ENCODE measurements around the gene PRPF19.

Gene PRPF19

DNA sequence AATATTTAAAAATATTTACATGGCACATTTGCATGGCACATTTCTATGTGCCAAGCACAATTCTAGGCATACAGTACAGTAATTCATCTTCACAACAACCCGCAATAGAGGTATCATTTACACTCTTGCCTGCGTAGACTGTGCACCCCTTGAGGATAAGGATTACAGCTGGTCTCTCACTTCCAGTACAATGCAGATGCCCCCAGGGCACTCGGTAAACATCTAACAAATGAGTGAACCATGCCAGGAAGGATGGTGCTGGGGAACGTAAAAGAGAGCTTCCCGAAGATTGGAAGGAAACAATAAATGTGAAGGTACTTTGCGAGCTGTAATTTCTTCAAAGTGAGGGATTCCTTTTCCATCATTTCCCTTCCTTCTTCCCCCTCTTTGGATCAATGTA lies 1.3 kb downstream of the PRPF19 start:
- in situ Hi-C loops (cut with HindIII; ENCODE audit: low pct_unique_long_range_greater_than_20kb, low sequenced_read_pairs), result no loop called here
- peak in 1 of 2 experiments; percentile 44 for DNase-seq (ENCODE audit: low read depth in 1 of 2, low spot score in 1 of 2)
- TF ChIP-seq JUND (IDR thresholded peaks at IDR 0.05; ENCODE audit: low read depth), result no peak

DNA sequence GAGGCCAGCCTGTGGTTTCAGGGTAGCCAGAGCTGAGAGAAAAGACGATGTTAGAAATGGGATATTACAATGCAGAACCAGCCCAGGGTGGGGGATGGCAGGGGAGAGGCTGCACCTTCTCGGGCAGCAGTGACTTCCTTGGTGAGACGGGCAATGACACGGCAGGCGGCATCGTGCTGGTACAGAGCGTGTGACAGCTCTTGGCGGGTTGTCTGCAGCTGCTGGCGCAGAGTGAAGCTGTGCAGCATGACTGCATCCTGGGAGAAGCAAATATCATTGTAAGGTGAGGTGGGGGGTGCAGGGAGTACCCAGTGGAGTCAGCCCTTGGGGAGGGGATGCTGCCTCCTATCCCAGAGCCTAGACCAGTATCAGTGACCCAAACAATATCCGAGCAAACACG lies 3.8 kb downstream of the PRPF19 start:
- in situ Hi-C loops (cut with HindIII; ENCODE audit: low pct_unique_long_range_greater_than_20kb, low sequenced_read_pairs), result no loop called here
- TF ChIP-seq JUND (IDR thresholded peaks at IDR 0.05; ENCODE audit: low read depth), result no peak
- no peak for DNase-seq (ENCODE audit: low read depth in 1 of 2, low spot score in 1 of 2)

DNA sequence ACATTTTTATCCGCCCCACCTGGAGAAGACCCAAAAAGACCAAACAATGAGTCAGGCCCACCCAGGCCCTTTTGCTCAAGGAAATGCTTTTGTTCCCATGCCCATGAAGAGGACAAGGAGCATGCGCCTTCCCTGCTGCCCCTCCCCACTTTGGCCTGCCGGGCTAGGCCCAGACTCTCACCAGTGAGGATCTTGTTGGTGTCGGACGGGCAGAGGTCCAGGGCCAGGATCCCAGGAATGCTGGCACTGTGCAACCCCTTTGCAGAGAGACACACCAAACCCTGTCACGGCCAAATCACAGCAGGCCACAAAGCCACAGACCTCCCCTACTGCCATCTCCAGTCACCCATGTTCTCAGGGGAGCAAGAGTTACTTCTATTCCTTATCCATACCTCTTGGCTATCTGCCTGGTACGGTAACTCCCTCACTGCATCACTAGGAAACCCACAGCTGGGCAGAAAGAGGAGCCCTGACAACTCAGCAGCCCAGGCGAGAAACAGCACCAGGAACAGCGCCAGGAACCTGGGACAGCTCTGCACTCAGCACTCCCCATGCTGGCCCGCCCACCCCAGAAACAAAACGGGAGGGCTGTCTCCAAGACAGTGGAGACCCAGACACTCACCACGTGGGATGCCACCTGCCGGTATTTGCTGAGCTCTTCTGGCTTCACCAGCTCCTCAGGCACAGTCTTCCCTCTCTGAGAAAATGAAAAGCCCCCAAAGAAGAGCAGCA lies 5.5 kb downstream of the PRPF19 start:
- in situ Hi-C loops (cut with HindIII; ENCODE audit: low pct_unique_long_range_greater_than_20kb, low sequenced_read_pairs), result no loop called here
- TF ChIP-seq JUND (IDR thresholded peaks at IDR 0.05; ENCODE audit: low read depth), result no peak
- DNase-seq (ENCODE audit: low read depth in 1 of 2, low spot score in 1 of 2), result no peak

DNA sequence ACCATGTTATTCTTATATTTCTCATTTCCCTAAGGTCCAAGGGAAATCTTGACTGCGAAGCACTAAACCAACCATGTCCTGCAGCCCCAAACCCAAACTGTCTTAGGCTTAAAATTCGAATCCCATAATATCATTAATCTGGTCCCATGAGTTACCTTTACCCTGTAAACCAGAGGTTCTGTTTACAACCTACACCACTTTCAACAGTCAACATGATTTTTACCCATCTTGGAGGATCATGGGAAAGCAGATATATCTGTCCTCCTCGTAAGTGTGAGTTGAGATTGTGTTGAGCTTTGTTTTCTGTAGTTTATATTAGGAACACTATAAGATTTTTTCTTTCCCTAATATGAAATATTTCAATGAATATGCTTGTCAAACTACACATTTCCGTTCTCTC lies 6.4 kb downstream of the PRPF19 start:
- no peak for DNase-seq (ENCODE audit: low read depth in 1 of 2, low spot score in 1 of 2)
- in situ Hi-C loops (cut with HindIII; ENCODE audit: low pct_unique_long_range_greater_than_20kb, low sequenced_read_pairs), result no loop called here
- no peak for TF ChIP-seq JUND (IDR thresholded peaks at IDR 0.05; ENCODE audit: low read depth)

DNA sequence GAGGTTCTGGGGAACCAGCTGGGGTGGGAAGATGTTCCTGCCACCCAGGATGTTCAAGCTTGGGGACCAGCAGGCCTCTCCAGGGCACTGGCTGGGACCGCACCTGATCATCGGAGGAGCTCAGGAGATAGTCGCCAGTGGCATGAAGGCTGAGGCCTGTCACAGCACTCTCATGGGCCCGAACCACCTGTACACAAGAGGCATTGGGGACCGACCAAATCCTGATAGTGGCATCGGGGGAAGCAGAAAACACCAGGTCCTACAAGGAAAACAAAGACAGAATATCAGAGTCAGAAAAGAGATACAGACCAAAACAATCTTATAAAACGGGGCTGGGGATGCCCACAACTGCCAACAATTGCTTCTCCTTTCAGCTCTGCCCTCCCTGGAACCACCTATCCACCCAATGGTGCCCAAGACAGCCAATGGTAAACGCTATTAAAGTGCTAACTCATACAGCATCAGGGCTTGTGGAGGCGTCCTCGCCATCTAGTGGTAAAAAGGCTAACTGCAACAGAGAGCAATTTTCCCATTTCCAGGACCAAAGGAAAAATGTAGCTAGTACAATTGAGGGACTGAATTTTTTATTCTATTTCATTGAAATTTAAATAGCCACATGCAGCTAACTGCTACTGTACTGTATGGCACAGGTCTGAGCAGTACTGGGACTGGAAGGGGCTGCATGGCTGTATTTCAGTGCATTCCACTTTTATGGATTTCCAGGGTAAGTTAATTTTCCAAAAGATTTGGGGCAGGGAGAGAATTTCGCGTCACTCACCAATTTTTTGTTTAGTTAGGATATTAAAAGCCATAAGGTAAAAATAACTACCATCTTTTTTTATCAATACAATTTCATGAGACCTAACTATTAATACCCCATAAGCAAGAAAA lies 7.1 kb downstream of the PRPF19 start:
- TF ChIP-seq JUND (IDR thresholded peaks at IDR 0.05; ENCODE audit: low read depth), result no peak
- in situ Hi-C loops (cut with HindIII; ENCODE audit: low pct_unique_long_range_greater_than_20kb, low sequenced_read_pairs), result no loop called here
- peak; percentile 66 to 84 for DNase-seq (ENCODE audit: low read depth in 1 of 2, low spot score in 1 of 2)

DNA sequence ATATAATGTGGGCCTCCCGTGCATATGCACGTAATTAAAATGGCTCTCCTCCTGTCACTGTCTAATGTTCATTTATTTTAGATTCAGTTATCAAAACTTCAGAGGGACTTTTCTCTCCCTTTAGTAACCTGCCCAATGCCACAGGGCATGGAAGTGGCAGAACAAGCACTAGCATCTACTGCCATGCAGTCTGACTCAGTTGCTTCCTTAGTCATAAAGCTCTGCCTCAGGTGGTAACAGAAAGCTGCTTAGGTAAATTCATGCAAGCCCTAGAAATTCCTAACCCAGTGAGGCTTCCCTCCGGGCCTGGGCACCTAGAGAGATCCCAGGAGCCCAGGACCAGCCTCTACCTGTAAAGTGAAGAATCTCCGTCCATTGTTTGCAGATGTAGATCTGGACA lies 8.9 kb downstream of the PRPF19 start:
- in situ Hi-C loops (cut with HindIII; ENCODE audit: low pct_unique_long_range_greater_than_20kb, low sequenced_read_pairs), result no loop called here
- no peak for DNase-seq (ENCODE audit: low read depth in 1 of 2, low spot score in 1 of 2)
- TF ChIP-seq JUND (IDR thresholded peaks at IDR 0.05; ENCODE audit: low read depth), result no peak

DNA sequence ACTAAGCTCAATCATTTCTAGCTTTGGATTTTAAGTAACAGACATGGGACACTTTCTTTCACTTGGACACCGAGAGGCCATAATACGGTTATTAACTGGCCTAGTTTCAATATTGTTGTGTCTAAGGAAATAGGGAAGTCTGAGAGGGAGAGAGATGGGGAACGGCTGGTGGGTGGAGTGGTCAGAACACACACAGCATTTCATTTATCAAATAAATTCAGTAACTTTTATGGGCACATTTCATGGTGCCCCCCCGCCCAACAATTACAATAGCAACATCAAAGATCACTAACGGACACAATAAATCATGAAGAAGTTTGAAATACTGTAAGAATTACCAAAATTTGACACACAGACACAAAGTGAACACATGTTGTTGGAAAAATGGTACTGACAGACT lies 10.7 kb downstream of the PRPF19 start:
- in situ Hi-C loops (cut with HindIII; ENCODE audit: low pct_unique_long_range_greater_than_20kb, low sequenced_read_pairs), result no loop called here
- no peak for DNase-seq (ENCODE audit: low read depth in 1 of 2, low spot score in 1 of 2)
- TF ChIP-seq JUND (IDR thresholded peaks at IDR 0.05; ENCODE audit: low read depth), result no peak

DNA sequence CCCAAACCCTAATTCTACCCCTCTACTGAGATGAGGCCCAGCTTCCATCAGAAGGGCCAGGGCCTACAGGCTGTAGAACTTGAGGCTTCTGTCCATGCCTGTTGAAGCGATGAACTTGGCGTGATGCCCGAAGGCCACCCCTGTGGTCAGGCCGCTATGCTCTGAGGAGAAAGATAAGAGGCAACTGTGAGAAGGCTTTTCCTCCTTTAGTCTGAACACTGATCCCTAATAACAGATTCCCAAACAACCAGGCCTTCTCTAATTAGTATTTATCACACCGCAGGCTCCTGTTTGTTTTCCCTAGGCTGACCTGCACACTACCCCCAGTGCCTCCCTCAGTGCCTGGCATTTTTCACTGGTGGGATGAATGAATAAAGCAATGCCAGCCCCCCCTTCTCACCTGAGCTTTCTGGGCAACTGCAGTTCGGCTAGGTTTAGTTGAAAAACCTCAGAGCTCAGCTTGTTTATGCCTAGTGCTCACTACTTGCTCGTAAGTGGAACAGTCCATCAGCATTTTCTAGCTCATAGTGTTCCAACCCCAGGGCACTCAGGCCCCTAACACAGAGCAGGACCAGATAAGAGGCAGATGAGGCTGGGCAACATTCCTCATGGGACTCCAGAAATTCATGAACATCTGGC lies 15.2 kb downstream of the PRPF19 start:
- TF ChIP-seq JUND (IDR thresholded peaks at IDR 0.05; ENCODE audit: low read depth), result no peak
- DNase-seq (ENCODE audit: low read depth in 1 of 2, low spot score in 1 of 2), result no peak
- in situ Hi-C loops (cut with HindIII; ENCODE audit: low pct_unique_long_range_greater_than_20kb, low sequenced_read_pairs), result no loop called here

DNA sequence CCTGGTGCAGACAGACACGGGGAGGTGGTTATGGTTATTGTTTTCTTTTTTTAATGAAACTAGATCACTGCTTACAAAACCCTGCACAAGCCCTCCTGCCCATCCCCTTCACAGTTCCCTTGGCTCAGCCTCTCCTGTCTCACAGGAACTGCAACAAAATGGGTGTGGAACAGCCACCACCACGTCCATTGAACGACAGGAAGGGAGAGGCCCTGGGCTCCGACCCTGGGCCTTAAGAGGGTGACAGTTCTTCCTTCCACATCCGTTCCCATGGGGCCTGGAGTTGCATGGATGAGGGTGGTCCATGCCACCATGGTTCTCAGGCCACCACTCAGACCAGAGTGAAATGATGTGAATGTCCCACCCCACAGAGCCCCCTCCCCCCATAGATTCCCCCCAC lies 15.7 kb downstream of the PRPF19 start:
- DNase-seq (ENCODE audit: low read depth in 1 of 2, low spot score in 1 of 2), result no peak
- in situ Hi-C loops (cut with HindIII; ENCODE audit: low pct_unique_long_range_greater_than_20kb, low sequenced_read_pairs), result no loop called here
- no peak for TF ChIP-seq JUND (IDR thresholded peaks at IDR 0.05; ENCODE audit: low read depth)

DNA sequence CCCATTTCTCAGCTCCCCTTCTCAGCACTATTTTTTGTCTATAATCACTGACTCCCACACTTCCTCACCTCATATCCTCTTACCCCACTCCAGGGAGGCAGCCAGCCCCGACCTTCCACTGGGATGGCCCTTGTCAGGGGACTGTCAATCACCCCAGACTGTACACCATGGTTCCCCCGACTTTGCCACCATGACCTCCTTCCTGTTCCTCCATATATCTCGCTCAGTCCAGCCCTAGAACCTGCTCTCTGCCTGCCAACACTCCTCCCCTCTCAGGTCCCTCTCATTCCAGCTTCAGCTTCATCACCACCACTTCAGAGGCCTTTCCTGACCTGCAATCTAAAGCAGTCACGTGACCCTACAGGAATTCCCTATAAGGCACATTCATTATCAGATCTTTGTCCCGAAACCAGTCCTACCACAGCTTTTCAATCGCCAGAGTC lies 16.5 kb downstream of the PRPF19 start:
- TF ChIP-seq JUND (IDR thresholded peaks at IDR 0.05; ENCODE audit: low read depth), result no peak
- in situ Hi-C loops (cut with HindIII; ENCODE audit: low pct_unique_long_range_greater_than_20kb, low sequenced_read_pairs), result no loop called here
- DNase-seq (ENCODE audit: low read depth in 1 of 2, low spot score in 1 of 2), result peak in 1 of 2 experiments; percentile 63

DNA sequence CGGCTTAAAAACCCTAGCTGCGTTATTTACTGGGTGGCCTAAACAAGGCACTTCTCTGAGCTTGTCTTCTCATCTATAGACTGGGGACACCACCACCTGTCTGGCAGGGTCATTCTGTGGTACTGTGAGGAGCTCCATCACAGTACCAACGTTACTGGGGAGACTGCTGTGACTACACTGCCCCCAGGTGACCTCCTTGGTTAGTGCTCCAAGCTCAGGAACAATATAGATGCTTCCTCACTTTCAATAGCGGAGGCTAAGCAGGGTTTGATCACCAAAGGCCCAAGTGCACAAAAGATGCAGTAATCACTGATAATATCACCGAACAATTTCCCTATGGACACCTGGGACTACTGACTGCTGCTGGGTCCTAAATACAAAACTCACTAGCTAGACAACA lies 18.8 kb downstream of the PRPF19 start:
- in situ Hi-C loops (cut with HindIII; ENCODE audit: low pct_unique_long_range_greater_than_20kb, low sequenced_read_pairs), result no loop called here
- peak; percentile 49 to 83 for DNase-seq (ENCODE audit: low read depth in 1 of 2, low spot score in 1 of 2)

DNA sequence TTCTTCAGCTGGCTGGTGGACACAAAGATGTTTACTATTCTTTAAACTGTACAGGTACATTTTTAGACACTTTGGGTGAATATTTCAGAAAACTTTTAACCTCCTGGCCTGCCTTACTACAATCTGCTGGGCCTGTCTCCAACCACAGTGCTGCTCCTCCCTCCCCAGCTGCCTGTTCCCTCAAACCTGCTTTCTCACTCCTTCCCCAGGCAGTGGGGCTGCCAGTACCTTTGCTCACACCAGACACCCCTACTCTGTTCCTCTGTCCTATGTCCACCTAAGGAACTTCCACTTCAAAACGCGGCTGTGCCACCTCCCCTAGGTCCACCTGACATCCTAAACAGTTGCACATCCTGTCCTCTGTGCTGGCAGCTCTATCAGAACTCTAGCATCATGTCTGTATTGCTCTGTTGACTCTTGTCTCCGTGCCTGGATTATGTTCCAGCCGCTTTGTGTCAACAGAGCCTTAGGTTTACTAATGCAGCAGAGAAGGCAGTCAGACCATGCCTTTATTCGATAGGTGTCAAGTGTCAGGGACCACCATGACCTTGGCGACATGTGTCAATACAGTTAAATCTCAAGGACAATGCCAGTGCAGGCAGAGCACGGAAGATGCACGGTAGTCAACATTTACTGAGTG lies 25.6 kb downstream of the PRPF19 start:
- TF ChIP-seq JUND (IDR thresholded peaks at IDR 0.05; ENCODE audit: low read depth), result no peak
- no peak for DNase-seq (ENCODE audit: low read depth in 1 of 2, low spot score in 1 of 2)
- in situ Hi-C loops (cut with HindIII; ENCODE audit: low pct_unique_long_range_greater_than_20kb, low sequenced_read_pairs), result no loop called here

More for the DNA sequence above, 18.8 kb downstream of the PRPF19 start:
- no peak for TF ChIP-seq JUND (IDR thresholded peaks at IDR 0.05; ENCODE audit: low read depth)
